Mesendoderm (in vitro differentiated cells): Measurements from ENCODE around the gene MUC20.

Experiments
- DNase-seq: peaks from one replicate; pipeline ENCODE4 v3.0.0; 2013
- H2AK5ac ChIP-seq: 2 replicates; pipeline ENCODE4 v1.6.1; 2013; ENCODE audit warnings: low read length, inconsistent platforms
- H2BK120ac ChIP-seq: 2 replicates; pipeline ENCODE4 v1.6.1; 2013; ENCODE audit warnings: low read depth, mild to moderate bottlenecking, low read length, moderate library complexity, mixed read lengths
- H2BK15ac ChIP-seq: replicated peaks from 2 replicates; pipeline ENCODE4 v1.6.1; 2013; ENCODE audit warnings: low read depth, mild to moderate bottlenecking, moderate library complexity
- H2BK5ac ChIP-seq: 2 replicates; pipeline ENCODE4 v1.6.1; 2013; ENCODE audit warnings: low read length, inconsistent platforms
- H3K18ac ChIP-seq: 2 replicates; pipeline ENCODE4 v1.6.1; 2013; ENCODE audit warnings: mild to moderate bottlenecking, low read length, mixed read lengths
- H3K23ac ChIP-seq: one replicate; pipeline ENCODE4 v1.6.1; 2013; ENCODE audit warnings: low read length
- H3K27ac ChIP-seq: 2 replicates; pipeline ENCODE4 v1.5.1; 2013; ENCODE audit warnings: low read depth, mild to moderate bottlenecking, inconsistent platforms, low read length, moderate library complexity
- H3K27me3 ChIP-seq: 2 replicates; pipeline ENCODE4 v1.6.1; 2013; ENCODE audit warnings: low read length, control low read depth, mild to moderate bottlenecking, inconsistent platforms; ENCODE audit not compliant: insufficient read depth, poor library complexity
- H3K36me3 ChIP-seq: 2 replicates; pipeline ENCODE4 v1.6.1; 2013; ENCODE audit warnings: low read length, inconsistent platforms; ENCODE audit not compliant: control insufficient read depth, insufficient read depth
- H3K4ac ChIP-seq: one replicate; pipeline ENCODE4 v1.6.1; 2013; ENCODE audit warnings: low read depth, mild to moderate bottlenecking, low read length, moderate library complexity
- H3K4me1 ChIP-seq: 2 replicates; pipeline ENCODE4 v1.6.1; 2013; ENCODE audit warnings: low read depth, low read length, inconsistent platforms; ENCODE audit not compliant: control insufficient read depth
- H3K4me2 ChIP-seq: 2 replicates; pipeline ENCODE4 v1.6.1; 2013; ENCODE audit warnings: low read length
- H3K4me3 ChIP-seq: 2 replicates; pipeline ENCODE4 v1.5.1; 2013; ENCODE audit warnings: mild to moderate bottlenecking, low read length
- H3K56ac ChIP-seq: one replicate; pipeline ENCODE4 v1.6.1; 2013; ENCODE audit warnings: low read length
- H3K79me1 ChIP-seq: 2 replicates; pipeline ENCODE4 v1.6.1; 2013; ENCODE audit warnings: low read length, inconsistent platforms
- H3K79me2 ChIP-seq: 2 replicates; pipeline ENCODE4 v1.6.1; 2013; ENCODE audit warnings: mild to moderate bottlenecking, low read length; ENCODE audit not compliant: control insufficient read depth, insufficient read depth
- H3K9ac ChIP-seq: 2 replicates; pipeline ENCODE4 v1.6.1; 2013; ENCODE audit warnings: low read length, inconsistent platforms
- H4K5ac ChIP-seq: one replicate; pipeline ENCODE4 v1.6.1; 2013; ENCODE audit warnings: low read length
- H4K8ac ChIP-seq: one replicate; pipeline ENCODE4 v1.6.1; 2013; ENCODE audit warnings: low read depth, mild to moderate bottlenecking, control low read depth, low read length, moderate library complexity
- WGBS: extraction: QIAGEN DNeasy Blood & Tissue Kit; methylation state at CpG from one replicate; pipeline ENCODE4 v1.1.7; 2013; ENCODE audit warnings: low lambda C conversion rate, missing lambda C conversion rate; ENCODE audit not compliant: insufficient coverage; ENCODE audit errors: extremely low coverage; 5-methylcytosine and 5-hydroxymethylcytosine counted together

Gene MUC20

DNA sequence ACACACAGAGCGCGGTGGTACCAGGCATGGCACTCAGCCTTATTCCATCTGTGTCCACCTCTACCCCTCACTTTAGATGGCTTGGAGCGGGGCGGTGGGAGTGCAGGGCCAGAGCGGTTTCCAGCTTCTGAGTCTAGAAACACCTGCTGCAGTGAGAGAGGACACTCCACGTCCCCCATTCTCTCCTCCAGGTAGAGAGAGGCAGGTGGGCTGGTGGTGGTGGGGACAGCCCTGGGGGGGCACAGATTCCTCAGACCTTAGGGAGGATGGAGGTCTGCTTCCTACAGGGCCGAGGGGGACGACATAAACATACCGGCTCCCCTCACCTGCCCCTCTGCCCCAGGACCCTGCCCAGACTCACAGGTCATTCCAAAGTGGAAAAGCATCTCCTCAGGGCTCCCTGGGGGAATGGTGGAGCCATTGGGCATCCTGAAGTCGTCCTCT is 40.4 kb downstream of the MUC20 start:
- Histone ChIP-seq H3K23ac (no peak overlapping the region), H3K9ac (no peak overlapping the region)
- WGBS = no CpG with 5 or more reads among the region's 10 CpGs

DNA sequence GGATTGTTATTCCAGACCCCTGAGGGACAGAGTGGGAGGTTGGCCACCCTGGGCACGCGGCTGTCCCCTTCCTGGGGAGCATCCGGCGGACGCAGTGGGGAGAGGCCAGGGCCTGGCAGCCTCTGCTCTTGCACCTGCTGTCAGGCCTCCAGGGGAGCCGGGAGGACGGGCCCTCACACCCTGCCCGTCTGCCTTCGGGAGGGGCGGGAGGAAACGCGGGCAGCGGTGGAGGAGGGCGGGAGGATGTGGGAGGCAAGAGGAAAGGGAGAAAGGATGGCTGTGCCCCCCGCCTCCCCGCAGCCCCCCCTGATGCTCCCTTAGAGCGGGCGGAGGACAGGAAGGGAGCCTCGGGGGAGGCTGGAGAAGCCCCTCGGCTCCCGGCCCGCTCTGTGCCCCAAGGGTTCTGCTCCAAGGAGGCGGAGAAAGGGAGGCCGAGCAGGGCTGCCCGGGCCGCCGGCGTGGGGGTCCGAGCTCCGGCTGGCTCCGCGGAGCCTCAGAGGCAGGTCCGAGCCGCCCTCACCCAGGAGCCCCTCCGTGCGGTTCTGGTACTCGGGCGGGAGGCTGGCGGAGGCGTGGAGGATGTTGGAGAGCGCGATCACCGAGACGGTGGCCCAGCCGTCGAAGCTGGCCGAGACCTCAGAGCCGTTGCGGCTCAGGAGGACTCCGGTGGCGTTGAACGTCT is 40.9 kb downstream of the MUC20 start:
- no CpG with 5 or more reads among the region's 52 CpGs for WGBS
- Histone ChIP-seq H3K9ac (no peak overlapping the region), H3K27me3 (no peaks in the 10 kb centered on the region)

More for the DNA sequence above, 40.4 kb downstream of the MUC20 start:
- H3K79me1 ChIP-seq = no peaks in the 10 kb centered on the region
- no peak overlapping the region for H4K8ac ChIP-seq
- H3K27me3 ChIP-seq = no peaks in the 10 kb centered on the region
- no peaks in the 10 kb centered on the region for H3K79me2 ChIP-seq
- no peak overlapping the region for H2BK5ac ChIP-seq
- no peak overlapping the region for H3K4me2 ChIP-seq
- H3K4me1 ChIP-seq = peaks cover 2% of the 10 kb centered on the region
- H4K5ac ChIP-seq = no peak overlapping the region
- H3K27ac ChIP-seq = no peak overlapping the region
- no peak overlapping the region for H2BK120ac ChIP-seq
- no peak overlapping the region for H3K56ac ChIP-seq
- H3K4me3 ChIP-seq = no peak overlapping the region
- no peak overlapping the region for H3K4ac ChIP-seq
- no peak overlapping the region for H2BK15ac ChIP-seq
- H2AK5ac ChIP-seq = no peak overlapping the region
- no peak for DNase-seq
- no peaks in the 10 kb centered on the region for H3K36me3 ChIP-seq
- H3K18ac ChIP-seq = no peak overlapping the region

GRCh38 chr3:195762249-195762585 is 41.4 kb downstream of the MUC20 start:
- H3K18ac ChIP-seq = no peak overlapping the region
- no peak for DNase-seq
- H3K79me2 ChIP-seq = no peaks in the 10 kb centered on the region
- H3K9ac ChIP-seq = no peak overlapping the region
- H4K8ac ChIP-seq = no peak overlapping the region
- no peaks in the 10 kb centered on the region for H3K36me3 ChIP-seq
- no peak overlapping the region for H3K4me2 ChIP-seq
- no peaks in the 10 kb centered on the region for H3K27me3 ChIP-seq
- no CpG with 5 or more reads among the region's 36 CpGs for WGBS
- no peak overlapping the region for H2BK5ac ChIP-seq
- no peak overlapping the region for H3K27ac ChIP-seq
- no peak overlapping the region for H2BK120ac ChIP-seq
- H3K23ac ChIP-seq = no peak overlapping the region
- H4K5ac ChIP-seq = no peak overlapping the region
- no peaks in the 10 kb centered on the region for H3K79me1 ChIP-seq
- no peak overlapping the region for H2AK5ac ChIP-seq
- no peak overlapping the region for H2BK15ac ChIP-seq
- peaks cover 2% of the 10 kb centered on the region for H3K4me1 ChIP-seq
- no peak overlapping the region for H3K4me3 ChIP-seq
- no peak overlapping the region for H3K4ac ChIP-seq
- no peak overlapping the region for H3K56ac ChIP-seq

More for the DNA sequence above, 40.9 kb downstream of the MUC20 start:
- Histone ChIP-seq H3K23ac (no peak overlapping the region), H3K4me2 (no peak overlapping the region), H2AK5ac (no peak overlapping the region), H3K27ac (no peak overlapping the region), H2BK120ac (no peak overlapping the region), H2BK5ac (no peak overlapping the region), H3K79me2 (no peaks in the 10 kb centered on the region), H3K18ac (no peak overlapping the region), H3K4me3 (no peak overlapping the region), H4K5ac (no peak overlapping the region), H3K4me1 (peaks cover 2% of the 10 kb centered on the region), H4K8ac (no peak overlapping the region), H3K36me3 (no peaks in the 10 kb centered on the region), H3K56ac (no peak overlapping the region), H3K79me1 (no peaks in the 10 kb centered on the region), H3K4ac (no peak overlapping the region), H2BK15ac (no peak overlapping the region)
- no peak for DNase-seq

GRCh38 chr3:195762611-195763010 is 41.8 kb downstream of the MUC20 start:
- Histone ChIP-seq H3K56ac (no peak overlapping the region), H3K18ac (no peak overlapping the region), H4K5ac (no peak overlapping the region), H2BK5ac (no peak overlapping the region), H3K23ac (no peak overlapping the region), H3K27me3 (no peaks in the 10 kb centered on the region), H2AK5ac (no peak overlapping the region), H3K27ac (no peak overlapping the region), H3K4me2 (no peak overlapping the region), H3K79me2 (no peaks in the 10 kb centered on the region), H4K8ac (no peak overlapping the region), H2BK15ac (no peak overlapping the region), H3K4me3 (no peak overlapping the region), H3K36me3 (no peaks in the 10 kb centered on the region), H2BK120ac (no peak overlapping the region), H3K4ac (no peak overlapping the region), H3K79me1 (no peaks in the 10 kb centered on the region), H3K9ac (no peak overlapping the region), H3K4me1 (no peaks in the 10 kb centered on the region)
- WGBS = no CpG with 5 or more reads among the region's 43 CpGs
- no peak for DNase-seq

DNA sequence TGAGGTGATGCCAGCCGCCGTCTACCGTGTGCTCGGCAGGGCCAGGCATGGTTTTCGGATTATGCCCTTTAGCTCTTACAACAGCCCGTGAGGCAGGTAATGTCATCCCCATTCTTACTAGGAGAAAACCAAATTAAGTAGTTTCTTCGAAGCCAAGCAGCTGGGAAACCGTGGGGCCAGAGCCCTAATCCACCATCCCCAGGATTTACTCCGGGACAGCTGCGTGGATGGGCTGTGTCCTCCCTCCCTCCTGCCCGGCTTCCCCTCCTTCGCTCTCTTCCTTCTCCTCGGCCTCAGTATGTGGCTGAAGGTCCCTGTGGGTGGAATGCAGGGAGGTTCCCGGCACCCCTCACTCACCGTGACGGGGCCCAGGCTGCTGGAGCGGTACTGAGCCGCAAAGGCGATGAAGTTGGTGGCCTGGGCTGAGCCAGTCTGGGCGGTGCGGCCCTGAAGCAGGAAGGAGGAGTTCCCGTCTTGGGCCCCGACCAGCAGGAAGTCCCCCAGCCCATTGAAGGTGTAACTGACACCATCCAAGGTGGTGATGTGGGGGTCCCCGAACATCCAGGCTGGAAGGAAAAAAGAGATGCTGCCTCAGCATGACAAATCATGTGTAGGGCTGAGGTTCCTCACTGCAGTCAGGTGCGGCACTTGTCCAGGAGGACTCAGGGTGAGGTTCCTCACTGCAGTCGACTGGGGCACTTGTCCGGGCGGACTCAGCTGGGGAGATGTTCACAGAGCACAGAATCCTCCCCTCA is 42.5 kb downstream of the MUC20 start:
- H2BK120ac ChIP-seq = no peak overlapping the region
- H3K4me1 ChIP-seq = no peaks in the 10 kb centered on the region
- no peaks in the 10 kb centered on the region for H3K79me2 ChIP-seq
- no peak overlapping the region for H2AK5ac ChIP-seq
- H3K9ac ChIP-seq = no peak overlapping the region
- no peak overlapping the region for H3K18ac ChIP-seq
- H3K23ac ChIP-seq = no peak overlapping the region
- no peaks in the 10 kb centered on the region for H3K79me1 ChIP-seq
- no peak overlapping the region for H3K4me3 ChIP-seq
- no peaks in the 10 kb centered on the region for H3K36me3 ChIP-seq
- no peak overlapping the region for H3K56ac ChIP-seq
- H3K27ac ChIP-seq = no peak overlapping the region
- no peak overlapping the region for H3K4me2 ChIP-seq
- no peak for DNase-seq
- H2BK15ac ChIP-seq = no peak overlapping the region
- H3K4ac ChIP-seq = no peak overlapping the region
- H3K27me3 ChIP-seq = no peaks in the 10 kb centered on the region
- no CpG with 5 or more reads among the region's 28 CpGs for WGBS
- H4K5ac ChIP-seq = no peak overlapping the region
- H4K8ac ChIP-seq = no peak overlapping the region
- no peak overlapping the region for H2BK5ac ChIP-seq
